Measurements from ENCODE around the gene TOMM40. TPM values are rescaled to one million over a fixed set of nuclear protein-coding genes. Genes with fewer than 3 reads are reported as not detected.
"Not testable (repeated sequence)": the region's sequence is repeated elsewhere in the genome, so short reads cannot be mapped to it uniquely, and the experiment has no call there.

Gene TOMM40
- total RNA-seq, 1 donor from 2014 or later, result 25.5 TPM

DNA sequence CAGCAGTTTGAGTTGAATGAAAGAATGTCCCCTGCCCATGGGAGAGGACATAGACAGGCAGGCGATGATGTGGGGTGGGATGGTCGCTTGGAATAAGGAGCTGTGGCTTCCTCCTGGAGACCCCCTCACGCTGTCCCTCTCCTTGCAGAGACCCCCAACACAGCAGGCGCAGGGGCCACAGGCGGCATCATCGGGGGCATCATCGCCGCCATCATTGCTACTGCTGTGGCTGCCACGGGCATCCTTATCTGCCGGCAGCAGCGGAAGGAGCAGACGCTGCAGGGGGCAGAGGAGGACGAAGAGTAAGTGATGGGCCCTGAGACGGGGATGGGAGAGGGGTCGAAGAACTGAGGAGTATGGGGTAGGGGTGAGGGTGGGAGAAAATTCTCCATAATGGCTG is 9.0 kb upstream of the TOMM40 start:
- intact Hi-C loops (cut with DNase I), result no loop called here

DNA sequence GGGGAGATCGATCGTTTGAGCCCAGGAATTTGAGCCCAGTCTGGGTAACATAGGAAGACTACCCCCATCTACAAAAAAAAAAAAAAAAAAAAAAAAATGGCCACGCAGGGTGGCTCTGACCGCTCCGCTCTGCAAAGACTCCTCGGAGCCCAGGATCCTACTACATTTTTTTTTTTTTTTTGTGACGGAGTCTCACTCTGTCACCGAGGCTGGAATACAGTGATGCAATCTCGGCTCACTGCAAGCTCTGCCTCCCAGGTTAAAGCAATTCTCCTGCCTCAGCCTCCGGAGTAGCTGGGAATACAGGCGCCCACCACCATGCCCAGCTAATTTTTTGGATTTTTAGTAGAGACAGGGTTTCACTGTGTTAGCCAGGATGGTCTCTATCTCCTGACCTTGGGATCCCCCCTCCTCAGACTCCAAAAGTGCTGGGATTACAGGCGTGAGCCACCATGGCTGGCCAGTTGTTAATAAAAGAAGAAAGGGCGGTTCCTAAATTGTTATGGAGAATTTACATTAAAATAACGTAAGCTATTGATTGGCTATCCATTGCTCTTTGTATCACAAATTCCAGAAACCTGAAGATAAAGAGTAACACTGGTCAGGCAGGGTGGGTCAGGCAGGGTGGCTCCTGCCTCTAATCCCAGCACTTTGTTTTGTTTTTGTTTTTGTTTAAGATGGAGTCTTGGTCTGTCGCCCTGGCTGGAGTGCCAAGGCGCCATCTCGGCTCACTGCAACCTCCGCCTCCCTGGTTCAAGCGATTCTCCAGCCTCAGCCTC is 8.2 kb upstream of the TOMM40 start:
- intact Hi-C loops (cut with DNase I); DNase-seq (ENCODE audit: low spot score in 2 of 2); H3K4me3 ChIP-seq; H3K27ac ChIP-seq; H3K4me1 ChIP-seq; H3K27me3 ChIP-seq; H3K9me3 ChIP-seq: not testable (repeated sequence)
- H3K36me3 ChIP-seq, result peaks cover 25 to 38% of the 10 kb centered on the region in 2 donors

More for the DNA sequence above, 9.0 kb upstream of the TOMM40 start:
- Histone ChIP-seq H3K36me3 (peaks cover 24 to 39% of the 10 kb centered on the region in 2 donors), H3K27me3 (no peaks in the 10 kb centered on the region), H3K4me1 (no peaks in the 10 kb centered on the region), H3K4me3 (no peak overlapping the region), H3K9me3 (no peaks in the 10 kb centered on the region), H3K27ac (no peak overlapping the region)
- TF ChIP-seq, protein P1, sequence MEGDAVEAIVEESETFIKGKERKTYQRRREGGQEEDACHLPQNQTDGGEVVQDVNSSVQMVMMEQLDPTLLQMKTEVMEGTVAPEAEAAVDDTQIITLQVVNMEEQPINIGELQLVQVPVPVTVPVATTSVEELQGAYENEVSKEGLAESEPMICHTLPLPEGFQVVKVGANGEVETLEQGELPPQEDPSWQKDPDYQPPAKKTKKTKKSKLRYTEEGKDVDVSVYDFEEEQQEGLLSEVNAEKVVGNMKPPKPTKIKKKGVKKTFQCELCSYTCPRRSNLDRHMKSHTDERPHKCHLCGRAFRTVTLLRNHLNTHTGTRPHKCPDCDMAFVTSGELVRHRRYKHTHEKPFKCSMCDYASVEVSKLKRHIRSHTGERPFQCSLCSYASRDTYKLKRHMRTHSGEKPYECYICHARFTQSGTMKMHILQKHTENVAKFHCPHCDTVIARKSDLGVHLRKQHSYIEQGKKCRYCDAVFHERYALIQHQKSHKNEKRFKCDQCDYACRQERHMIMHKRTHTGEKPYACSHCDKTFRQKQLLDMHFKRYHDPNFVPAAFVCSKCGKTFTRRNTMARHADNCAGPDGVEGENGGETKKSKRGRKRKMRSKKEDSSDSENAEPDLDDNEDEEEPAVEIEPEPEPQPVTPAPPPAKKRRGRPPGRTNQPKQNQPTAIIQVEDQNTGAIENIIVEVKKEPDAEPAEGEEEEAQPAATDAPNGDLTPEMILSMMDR (IDR thresholded peaks at IDR 0.05), result no peak
- no peak for DNase-seq (ENCODE audit: low spot score in 2 of 2)

DNA sequence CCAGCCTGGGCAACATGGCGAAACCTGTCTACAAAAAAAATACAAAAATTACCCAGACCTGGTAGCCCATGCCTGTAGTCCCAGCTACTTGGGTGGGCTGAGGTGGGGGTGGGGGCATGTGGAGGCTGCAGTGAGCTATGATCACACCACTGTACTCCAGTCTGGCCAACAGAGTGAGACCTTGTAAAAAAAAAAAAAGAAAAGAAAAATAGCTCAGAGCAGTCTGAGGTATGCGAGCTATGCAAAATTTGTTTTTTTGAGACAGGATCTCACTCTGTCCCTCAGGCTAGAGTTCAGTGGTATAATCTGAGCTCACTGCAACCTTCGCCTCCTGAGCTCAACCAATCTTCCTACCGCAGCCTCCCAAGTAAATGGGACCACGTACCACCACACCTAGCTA is 7.1 kb upstream of the TOMM40 start:
- Histone ChIP-seq H3K9me3 (no peaks in the 10 kb centered on the region), H3K36me3 (peaks cover 24 to 34% of the 10 kb centered on the region in 2 donors), H3K4me1 (no peaks in the 10 kb centered on the region), H3K4me3 (no peak overlapping the region), H3K27ac (no peak overlapping the region), H3K27me3 (no peaks in the 10 kb centered on the region)
- intact Hi-C loops (cut with DNase I), result no loop called here
- no peak for DNase-seq (ENCODE audit: low spot score in 2 of 2)
- TF ChIP-seq, protein P1 (IDR thresholded peaks at IDR 0.05), result no peak

DNA sequence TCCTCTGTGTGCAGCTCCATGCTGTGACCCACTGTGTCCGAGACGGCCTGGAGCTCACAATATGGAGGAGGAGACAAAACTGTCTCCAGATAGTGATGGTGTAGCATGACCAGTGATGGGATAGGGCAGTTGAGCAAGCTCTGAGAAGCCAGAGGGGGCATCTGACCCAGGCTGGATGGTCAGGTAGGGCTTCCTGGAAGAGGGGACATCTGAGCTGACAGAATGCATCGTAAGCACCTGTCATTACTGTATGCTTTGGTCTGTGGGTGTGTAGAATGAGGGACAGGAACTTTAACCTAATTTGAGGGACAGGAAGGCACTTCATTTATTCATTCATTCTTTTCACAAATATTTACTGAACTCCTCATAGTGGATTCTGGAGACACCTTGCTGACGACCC is 6.5 kb upstream of the TOMM40 start:
- Histone ChIP-seq H3K36me3 (peaks cover 23 to 32% of the 10 kb centered on the region in 2 donors), H3K4me1 (peaks cover under 1 to 2% of the 10 kb centered on the region in 2 donors), H3K9me3 (no peaks in the 10 kb centered on the region), H3K27me3 (no peaks in the 10 kb centered on the region), H3K27ac (no peak overlapping the region), H3K4me3 (no peak overlapping the region)
- TF ChIP-seq, protein P1 (IDR thresholded peaks at IDR 0.05), result no peak
- intact Hi-C loops (cut with DNase I), result no loop called here
- no peak for DNase-seq (ENCODE audit: low spot score in 2 of 2)

DNA sequence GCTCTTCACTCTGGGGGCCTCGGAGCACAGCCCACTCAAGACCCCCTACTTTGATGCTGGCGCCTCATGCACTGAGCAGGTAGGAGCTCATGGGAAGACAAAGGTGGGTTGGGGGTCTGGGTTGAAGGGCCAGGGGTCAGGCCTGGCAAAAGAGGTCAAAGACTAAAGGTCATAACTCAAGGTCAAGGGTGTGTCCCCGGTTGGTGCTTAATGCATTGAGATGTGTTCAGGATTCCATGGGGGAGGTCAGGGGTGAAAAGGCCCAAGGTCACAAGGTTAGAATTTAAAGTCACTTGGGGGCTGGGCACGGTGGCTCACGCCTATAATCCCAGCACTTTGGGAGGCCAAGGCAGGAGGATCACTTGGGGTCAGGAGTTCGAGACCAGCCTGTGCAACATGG is 4.9 kb upstream of the TOMM40 start:
- DNase-seq (ENCODE audit: low spot score in 2 of 2), result no peak
- no peak overlapping the region for H3K4me3 ChIP-seq
- H3K27ac ChIP-seq, result no peak overlapping the region
- H3K27me3 ChIP-seq, result no peaks in the 10 kb centered on the region
- H3K36me3 ChIP-seq, result peaks cover 23 to 32% of the 10 kb centered on the region in 2 donors
- H3K4me1 ChIP-seq, result peaks cover 6 to 9% of the 10 kb centered on the region in 2 donors
- intact Hi-C loops (cut with DNase I), result no loop called here
- TF ChIP-seq, protein P1 (IDR thresholded peaks at IDR 0.05), result no peak
- no peaks in the 10 kb centered on the region for H3K9me3 ChIP-seq

DNA sequence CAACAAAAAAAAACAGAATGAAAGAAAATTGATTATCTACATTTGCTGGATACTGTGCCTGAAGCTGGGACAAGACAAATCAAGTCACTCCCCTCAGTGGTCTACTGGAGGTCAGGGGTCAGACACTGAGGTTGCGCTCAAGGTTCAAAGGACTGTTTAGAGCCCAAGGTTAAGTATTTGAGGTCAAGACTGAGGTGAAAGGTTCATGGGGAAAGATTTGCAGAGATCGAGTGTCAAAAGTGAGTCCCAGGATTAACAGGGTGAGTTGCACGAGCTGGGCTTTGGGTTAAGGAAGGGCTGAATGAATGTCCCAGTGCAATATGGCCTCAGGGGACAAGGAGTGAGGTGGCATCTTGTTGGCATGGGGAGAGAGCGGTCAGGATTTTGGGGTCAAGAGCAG is 3.4 kb upstream of the TOMM40 start:
- intact Hi-C loops (cut with DNase I), result no loop called here
- Histone ChIP-seq H3K27me3 (no peaks in the 10 kb centered on the region), H3K27ac (no peak overlapping the region), H3K36me3 (peaks cover 23 to 32% of the 10 kb centered on the region in 2 donors), H3K4me1 (peaks cover 12 to 19% of the 10 kb centered on the region in 2 donors), H3K4me3 (no peak overlapping the region), H3K9me3 (no peaks in the 10 kb centered on the region)
- TF ChIP-seq, protein P1 (IDR thresholded peaks at IDR 0.05), result no peak
- no peak for DNase-seq (ENCODE audit: low spot score in 2 of 2)

DNA sequence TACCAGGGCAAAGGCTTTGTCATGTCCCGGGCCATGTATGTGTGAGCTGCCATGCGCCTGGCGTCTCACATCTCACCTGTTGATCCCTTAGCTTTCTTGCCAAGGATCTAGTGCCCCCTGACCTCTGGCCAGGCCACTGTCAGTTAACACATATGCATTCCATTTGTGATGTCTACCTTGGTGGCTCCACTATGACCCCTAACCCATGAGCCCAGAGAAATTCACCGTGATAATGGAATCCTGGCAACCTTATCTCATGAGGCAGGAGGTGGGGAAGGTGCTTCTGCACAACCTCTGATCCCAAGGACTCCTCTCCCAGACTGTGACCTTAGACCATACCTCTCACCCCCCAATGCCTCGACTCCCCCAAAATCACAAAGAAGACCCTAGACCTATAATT is 2.7 kb upstream of the TOMM40 start:
- Histone ChIP-seq H3K36me3 (peaks cover 29 to 35% of the 10 kb centered on the region in 2 donors), H3K4me1 (peaks cover 12 to 19% of the 10 kb centered on the region in 2 donors)
- DNase-seq (ENCODE audit: low spot score in 2 of 2); H3K27ac ChIP-seq; H3K27me3 ChIP-seq; H3K9me3 ChIP-seq; H3K4me3 ChIP-seq; intact Hi-C loops (cut with DNase I): not testable (repeated sequence)
